GM12878 (cell line): ENCODE results near the gene ADCY9. TPM values are rescaled to one million over a fixed set of nuclear protein-coding genes. Genes with fewer than 3 reads are reported as not detected.

Experiments
- ATAC-seq: fragments of 200-7000 bp; cut with Tn5 transposase; 3 replicates; pipeline ENCODE4 v1.9.1; 2020; ENCODE audit warnings: mild to moderate bottlenecking, moderate library complexity
- BruUV-seq: library from RNA; stranded (reverse); fragments of 400-500 nt; replicated peaks from 2 replicates; lab custom pipeline; 2021; lab: Mats Ljungman, UMichigan
- CTCF ChIA-PET: fragments of 300-600 bp; sonication (Branson Sonifier 250); formaldehyde crosslinking; extraction: SDS; loops from one replicate; lab custom pipeline; 2021; ENCODE audit warnings: inconsistent platforms; lab: Yijun Ruan, JAX
- POLR2A ChIA-PET: fragments of 350-600 bp; formaldehyde crosslinking; extraction: SDS; loops from one replicate; lab custom pipeline; 2021; ENCODE audit warnings: inconsistent platforms; lab: Charles Lee
- RAD21 ChIA-PET: fragments of 300-600 bp; sonication (Branson Sonifier 250); formaldehyde crosslinking; loops from one replicate; lab custom pipeline; 2023; ENCODE audit warnings: antibody characterized with exemption; ENCODE audit not compliant: unreplicated experiment; lab: Charles Lee
- SMC1A ChIA-PET: fragments of 300-600 bp; sonication (Branson Sonifier 250); formaldehyde crosslinking; loops from one replicate; lab custom pipeline; 2023; ENCODE audit not compliant: unreplicated experiment, uncharacterized antibody; lab: Charles Lee
- DNase-seq: peaks from one replicate; pipeline ENCODE4 v3.0.0-alpha.2; 2011; ENCODE audit warnings: low read depth, low spot score
- FAIRE-seq: peaks from 3 replicates; lab custom pipeline; 2011; peaks lifted over from hg19 to GRCh38; lab: Jason Lieb, UNC
- H2AFZ ChIP-seq: 2 replicates; pipeline ENCODE4 v1.6.0; 2011; ENCODE audit warnings: low read depth, low read length, control low read depth; ENCODE audit not compliant: control insufficient read depth
- H3K27ac ChIP-seq: 2 replicates; pipeline ENCODE4 v1.5.1; 2011; ENCODE audit warnings: control low read depth; ENCODE audit not compliant: control insufficient read depth, insufficient read depth
- H3K27me3 ChIP-seq, 2 experiments: replicated peaks in 1 of 2; 2 replicates each; pipeline versions ENCODE4 v1.6.0 to v1.6.1; 2011; ENCODE audit warnings: low read length in 1 of 2; ENCODE audit not compliant: control insufficient read depth in 2 of 2, insufficient read depth in 2 of 2
- H3K36me3 ChIP-seq, 2 experiments: 2 replicates each; pipeline ENCODE4 v1.5.1; 2011; ENCODE audit warnings: low read length in 1 of 2; ENCODE audit not compliant: control insufficient read depth in 2 of 2, insufficient read depth in 2 of 2
- H3K4me1 ChIP-seq: 2 replicates; pipeline ENCODE4 v1.6.1; 2011; ENCODE audit warnings: mild to moderate bottlenecking, low read length, moderate library complexity, mixed read lengths; ENCODE audit not compliant: control insufficient read depth, insufficient read depth
- H3K4me2 ChIP-seq: 2 replicates; pipeline ENCODE4 v1.6.0; 2011; ENCODE audit warnings: control low read depth; ENCODE audit not compliant: control insufficient read depth, insufficient read depth
- H3K4me3 ChIP-seq: fragments of 200-600 bp; sonication (generic); 2 replicates; pipeline ENCODE4 v1.5.1; 2016
- H3K79me2 ChIP-seq: 2 replicates; pipeline ENCODE4 v1.6.0; 2011; ENCODE audit warnings: low read length; ENCODE audit not compliant: control insufficient read depth, insufficient read depth
- H3K9ac ChIP-seq: 2 replicates; pipeline ENCODE4 v1.8.0; 2011; ENCODE audit warnings: low read length, control low read depth, mixed read lengths; ENCODE audit not compliant: control insufficient read depth, insufficient read depth
- H3K9me3 ChIP-seq: replicated peaks from 3 replicates; pipeline ENCODE4 v1.5.1; 2011; ENCODE audit warnings: mild to moderate bottlenecking, low read length; ENCODE audit not compliant: control insufficient read depth, insufficient read depth
- H4K20me1 ChIP-seq: 2 replicates; pipeline ENCODE4 v1.6.0; 2011; ENCODE audit not compliant: control insufficient read depth, insufficient read depth
- BCL11A ChIP-seq: IDR thresholded peaks from 2 replicates; pipeline ENCODE4 v1.6.1; 2011; ENCODE audit warnings: low read depth, low read length
- BHLHE40 ChIP-seq, 2 experiments: fragments of 450-650 bp in 1 of 2; IDR thresholded peaks; 2 replicates each; pipeline ENCODE4 v1.6.1; 2011 to 2017; ENCODE audit warnings: low read depth in 2 of 2, borderline replicate concordance in 1 of 2, improper control_type of control experiment in 1 of 2, low read length in 1 of 2, mild to moderate bottlenecking in 1 of 2
- CBFB ChIP-seq: IDR thresholded peaks from 2 replicates; pipeline ENCODE4 v1.6.1; 2016; ENCODE audit warnings: antibody characterized with exemption, low read depth
- CHD1 ChIP-seq: IDR thresholded peaks from 2 replicates; pipeline ENCODE4 v1.6.1; 2012; ENCODE audit warnings: low read depth, low read length, improper control_type of control experiment
- NFXL1 ChIP-seq: fragments of 450-650 bp; IDR thresholded peaks from 2 replicates; pipeline ENCODE4 v1.6.1; 2017; ENCODE audit warnings: antibody characterized with exemption, mild to moderate bottlenecking, borderline replicate concordance
- NR2C2 ChIP-seq: IDR thresholded peaks from 2 replicates; pipeline ENCODE4 v1.6.1; 2011; ENCODE audit warnings: borderline replicate concordance, low read depth; ENCODE audit not compliant: control insufficient read depth, insufficient read length
- POLR2A ChIP-seq: IDR thresholded peaks from 2 replicates; pipeline ENCODE4 v1.6.1; 2011; ENCODE audit warnings: low read depth, mild to moderate bottlenecking, low read length
- RAD21 ChIP-seq: IDR thresholded peaks from 2 replicates; pipeline ENCODE4 v1.6.1; 2011; ENCODE audit warnings: mild to moderate bottlenecking, low read depth, low read length, moderate library complexity; ENCODE audit not compliant: insufficient read depth
- SP1 ChIP-seq: IDR thresholded peaks from one replicate; pipeline ENCODE4 v1.6.1; 2011; ENCODE audit warnings: low read depth, low read length
- STAT3 ChIP-seq: IDR thresholded peaks from 2 replicates; pipeline ENCODE4 v1.6.1; 2011; ENCODE audit warnings: low read depth, low read length, improper control_type of control experiment
- TCF3 ChIP-seq: IDR thresholded peaks from 2 replicates; pipeline ENCODE4 v1.6.1; 2012; ENCODE audit warnings: low read depth, mild to moderate bottlenecking, low read length, borderline replicate concordance; ENCODE audit not compliant: insufficient read depth
- YY1 ChIP-seq: IDR thresholded peaks from 2 replicates; pipeline ENCODE4 v1.6.1; 2011; ENCODE audit warnings: low read depth, mild to moderate bottlenecking, low read length
- WGBS: methylation state at CpG from one replicate; pipeline ENCODE4 v1.1.6; 2016; ENCODE audit warnings: low lambda C conversion rate; ENCODE audit not compliant: insufficient replicate concordance, insufficient coverage; ENCODE audit errors: missing lambda C conversion rate; 5-methylcytosine and 5-hydroxymethylcytosine counted together
- in situ Hi-C: fragments of 300-500 bp; cut with MboI; formaldehyde crosslinking; loops from 9 replicates; pipeline ENCODE4 v1.14.3; 2018; ENCODE audit warnings: mixed read lengths
- intact Hi-C: fragments of 100-400 bp; cut with micrococcal nuclease; formaldehyde crosslinking; loops from one replicate; pipeline ENCODE4 v1.14.2; 2022; ENCODE audit not compliant: unreplicated experiment
- polyA plus RNA-seq, 11 experiments: library from polyadenylated mRNA; depleted of rRNA in 4 of 11; unstranded in 6 of 11; stranded (reverse) in 5 of 11; fragments of >200 nt; fragmentation: Nextera tagmentation in 4 of 11; fragmentation: Illumina TruSeq in 1 of 11; extraction: Ambion mirVana in 4 of 11; extraction: Trizol in 1 of 11; gene quantifications; 1 replicate in 1 of 11; 2 replicates in 10 of 11; pipeline versions ENCODE4 v1.2.1 to v1.2.3, GENCODE V29; 2011 to 2016; ENCODE audit warnings: inconsistent platforms in 2 of 11, missing spikeins in 2 of 11, low read depth in 1 of 11
- total RNA-seq, 4 experiments: library from RNA; depleted of rRNA in 3 of 4; stranded (reverse); fragments of >200 nt in 3 of 4; fragmentation: Illumina TruSeq in 1 of 4; extraction: Trizol in 1 of 4; gene quantifications; 2 replicates each; pipeline versions ENCODE4 v1.2.1 to v1.2.3, GENCODE V29; 2013 to 2021

ADCY9 gene
- total and polyA plus RNA-seq, 10 of the 15 experiments (the other 5 are each of a cell fraction or from before 2014, with no cell fraction given) = 0.09 to 0.41 (median 0.15) TPM; not detected in 3

DNA sequence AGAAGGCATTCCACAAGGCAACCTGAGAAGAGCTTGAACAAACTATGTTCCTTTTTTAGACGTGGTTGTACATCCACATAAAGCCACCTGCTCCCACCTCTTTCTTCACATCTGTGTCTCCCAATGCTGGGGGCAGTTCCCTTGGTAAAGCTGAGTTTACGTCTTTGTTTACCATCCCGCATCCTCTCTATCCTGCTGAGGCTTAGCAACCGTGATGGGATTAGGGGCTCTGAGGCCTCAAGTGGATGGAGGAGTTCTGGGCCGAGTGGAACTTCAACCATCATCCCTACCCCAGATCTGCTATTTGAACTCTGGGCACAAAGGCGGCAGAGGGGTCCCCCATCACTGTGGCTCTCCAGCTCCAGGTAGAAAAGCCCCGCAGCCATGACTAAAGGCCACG, 141.5 kb downstream of the ADCY9 start:
- ChIA-PET RAD21 (no interaction called here), POLR2A (no interaction called here), SMC1A (no interaction called here), CTCF (no interaction called here)
- TF ChIP-seq STAT3 (no peak), TCF3 (no peak), BCL11A (no peak), YY1 (no peak), CHD1 (no peak)
- no peak overlapping the region for H3K4me2 ChIP-seq
- H4K20me1 ChIP-seq = no peaks in the 10 kb centered on the region
- H3K27ac ChIP-seq = no peak overlapping the region
- FAIRE-seq (no peak), ATAC-seq (no peak), DNase-seq (no peak)
- intact Hi-C loops (no loop called here), in situ Hi-C loops (no loop called here)
- H3K4me3 ChIP-seq = no peak overlapping the region
- no peaks in the 10 kb centered on the region for H3K27me3 ChIP-seq
- no peaks in the 10 kb centered on the region for H3K79me2 ChIP-seq
- H3K36me3 ChIP-seq = no peaks in the 10 kb centered on the region
- no peaks in the 10 kb centered on the region for H3K9me3 ChIP-seq
- H3K9ac ChIP-seq = no peak overlapping the region
- H3K4me1 ChIP-seq = no peaks in the 10 kb centered on the region
- no peak overlapping the region for H2AFZ ChIP-seq
- WGBS = 53% methylated on average over 8 of the region's 8 CpGs
- BruUV-seq = no TSS peak

DNA sequence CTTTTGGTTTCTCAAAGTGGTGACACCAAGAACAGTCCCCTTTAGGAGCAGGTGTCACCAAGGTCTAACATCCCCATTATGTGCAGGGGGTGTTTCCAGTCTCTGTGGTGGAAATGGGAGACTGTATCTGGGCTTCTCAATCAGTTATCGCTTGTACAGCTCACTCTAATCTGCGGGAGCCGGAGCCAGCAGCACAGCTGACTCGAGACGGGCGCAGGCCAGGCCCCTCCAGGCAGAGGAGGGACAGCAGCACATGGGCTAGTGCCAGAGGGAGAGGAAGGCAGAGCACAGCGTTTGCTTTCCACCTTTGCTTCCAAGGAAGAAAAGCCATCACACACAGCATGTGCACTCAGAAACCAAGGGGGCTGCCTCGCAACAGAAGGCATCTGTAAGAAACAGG, 144.5 kb downstream of the ADCY9 start:
- no peaks in the 10 kb centered on the region for H3K36me3 ChIP-seq
- no peak overlapping the region for H3K4me3 ChIP-seq
- H2AFZ ChIP-seq = no peak overlapping the region
- no peak overlapping the region for H3K4me2 ChIP-seq
- no peaks in the 10 kb centered on the region for H3K9me3 ChIP-seq
- H3K27me3 ChIP-seq = no peaks in the 10 kb centered on the region
- no peaks in the 10 kb centered on the region for H4K20me1 ChIP-seq
- in situ Hi-C loops (no loop called here), intact Hi-C loops (no loop called here)
- 68% methylated on average over 8 of the region's 8 CpGs for WGBS
- RAD21 ChIA-PET = no interaction called here
- CTCF ChIA-PET = no interaction called here
- no peak; the same call in 2 of the 3 replicates for ATAC-seq
- no peak overlapping the region for H3K27ac ChIP-seq
- H3K79me2 ChIP-seq = no peaks in the 10 kb centered on the region
- no peak overlapping the region for H3K9ac ChIP-seq
- FAIRE-seq = no peak
- POLR2A ChIA-PET = interaction anchor here (0.6 kb wide), 1 partner anchor 38 kb away, joined by 8 read pairs; no protein-coding TSS in a partner anchor
- TF ChIP-seq RAD21 = no peak
- no peak for TF ChIP-seq BHLHE40 (IDR thresholded peaks at IDR 0.05; ENCODE audit: borderline replicate concordance in 1 of 2, low read depth in 2 of 2, low read length in 1 of 2)
- TF ChIP-seq CBFB = no peak
- TF ChIP-seq POLR2A = no peak
- no peak for TF ChIP-seq SP1
- no peak for TF ChIP-seq NFXL1
- TF ChIP-seq STAT3 = no peak
- TF ChIP-seq NR2C2 = no peak
- DNase-seq = no peak
- H3K4me1 ChIP-seq = no peaks in the 10 kb centered on the region
- no TSS peak for BruUV-seq
- SMC1A ChIA-PET = no interaction called here
